Measurements from ENCODE around the gene CACNA1H.

The CACNA1H gene

DNA sequence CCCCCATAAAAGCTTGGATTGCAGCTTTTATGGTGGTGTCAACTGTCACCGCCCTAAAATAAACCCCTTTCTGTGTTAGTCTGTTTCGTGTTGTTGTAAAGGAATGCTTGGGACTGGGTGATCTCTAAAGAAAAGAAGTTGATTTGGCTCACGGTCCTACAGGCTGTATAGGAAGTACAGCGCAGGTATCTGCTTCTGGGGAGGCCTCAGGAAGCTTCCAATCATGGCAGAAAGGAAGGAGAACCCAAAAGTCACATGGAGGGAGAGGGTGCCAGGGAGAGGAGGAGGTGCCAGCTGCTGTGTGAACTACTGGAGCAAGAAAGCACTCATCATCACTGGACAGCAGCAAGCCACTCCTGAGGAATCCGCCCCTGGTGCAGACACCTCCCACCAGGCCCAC lies 5.9 kb upstream of the CACNA1H start:
- Histone ChIP-seq H3K9me2 (replicated peaks; ENCODE audit: control insufficient read depth, low read length) (no peaks in the 10 kb centered on the region), H4K20me1 (ENCODE audit: control insufficient read depth, insufficient read depth, low read depth, low read length) (no peaks in the 10 kb centered on the region), H3K4me2 (ENCODE audit: low read length) (no peak overlapping the region), H3K27ac (ENCODE audit: low read depth, low read length) (no peak overlapping the region), H3K36me3 (ENCODE audit: control insufficient read depth, low read length) (no peaks in the 10 kb centered on the region), H3K9me3 (ENCODE audit: control insufficient read depth, insufficient read depth, low read length) (no peaks in the 10 kb centered on the region), H3K4me3 (ENCODE audit: low read length) (no peak overlapping the region), H3K79me2 (ENCODE audit: control insufficient read depth, low read length) (no peaks in the 10 kb centered on the region), H3F3A (ENCODE audit: control insufficient read depth, insufficient read depth) (no peaks in the 10 kb centered on the region), H3K4me1 (ENCODE audit: control insufficient read depth, low read length) (no peaks in the 10 kb centered on the region), H3K27me3 (ENCODE audit: control insufficient read depth, low read length) (no peaks in the 10 kb centered on the region)
- TF ChIP-seq CTCF (IDR thresholded peaks at IDR 0.05; ENCODE audit: low read depth, low read length, poor library complexity, severe bottlenecking), result no peak
- no peak for TF ChIP-seq EZH2phosphoT487 (IDR thresholded peaks at IDR 0.05; ENCODE audit: borderline replicate concordance, low read length)

- H3F3A ChIP-seq (ENCODE audit: control insufficient read depth, insufficient read depth), result no peaks in the 10 kb centered on the region
- H3K4me1 ChIP-seq (ENCODE audit: control insufficient read depth, low read length), result no peaks in the 10 kb centered on the region
- TF ChIP-seq EZH2phosphoT487 (IDR thresholded peaks at IDR 0.05; ENCODE audit: borderline replicate concordance, low read length) (no peak), CTCF (IDR thresholded peaks at IDR 0.05; ENCODE audit: low read depth, low read length, poor library complexity, severe bottlenecking) (no peak)
- no peaks in the 10 kb centered on the region for H3K9me3 ChIP-seq (ENCODE audit: control insufficient read depth, insufficient read depth, low read length)
- H3K9me2 ChIP-seq (replicated peaks; ENCODE audit: control insufficient read depth, low read length), result no peaks in the 10 kb centered on the region
- H3K4me3 ChIP-seq (ENCODE audit: low read length), result no peak overlapping the region
- no peak overlapping the region for H3K27ac ChIP-seq (ENCODE audit: low read depth, low read length)
- H3K36me3 ChIP-seq (ENCODE audit: control insufficient read depth, low read length), result no peaks in the 10 kb centered on the region
- no peaks in the 10 kb centered on the region for H3K79me2 ChIP-seq (ENCODE audit: control insufficient read depth, low read length)
- no peaks in the 10 kb centered on the region for H3K27me3 ChIP-seq (ENCODE audit: control insufficient read depth, low read length)
- H3K4me2 ChIP-seq (ENCODE audit: low read length), result no peak overlapping the region
- H4K20me1 ChIP-seq (ENCODE audit: control insufficient read depth, insufficient read depth, low read depth, low read length), result no peaks in the 10 kb centered on the region
Measured at GRCh38 chr16:1149101-1149636, 3.7 kb upstream of the CACNA1H start.

GRCh38 chr16:1150511-1150982 lies 2.4 kb upstream of the CACNA1H start:
- H4K20me1 ChIP-seq (ENCODE audit: control insufficient read depth, insufficient read depth, low read depth, low read length), result no peaks in the 10 kb centered on the region
- no peaks in the 10 kb centered on the region for H3K79me2 ChIP-seq (ENCODE audit: control insufficient read depth, low read length)
- no peaks in the 10 kb centered on the region for H3K36me3 ChIP-seq (ENCODE audit: control insufficient read depth, low read length)
- no peaks in the 10 kb centered on the region for H3F3A ChIP-seq (ENCODE audit: control insufficient read depth, insufficient read depth)
- TF ChIP-seq CTCF (IDR thresholded peaks at IDR 0.05; ENCODE audit: low read depth, low read length, poor library complexity, severe bottlenecking) (no peak), EZH2phosphoT487 (IDR thresholded peaks at IDR 0.05; ENCODE audit: borderline replicate concordance, low read length) (no peak)
- H3K4me1 ChIP-seq (ENCODE audit: control insufficient read depth, low read length), result no peaks in the 10 kb centered on the region
- H3K4me3 ChIP-seq (ENCODE audit: low read length), result no peak overlapping the region
- H3K4me2 ChIP-seq (ENCODE audit: low read length), result no peak overlapping the region
- no peaks in the 10 kb centered on the region for H3K9me3 ChIP-seq (ENCODE audit: control insufficient read depth, insufficient read depth, low read length)
- no peaks in the 10 kb centered on the region for H3K27me3 ChIP-seq (ENCODE audit: control insufficient read depth, low read length)
- no peak overlapping the region for H3K27ac ChIP-seq (ENCODE audit: low read depth, low read length)
- H3K9me2 ChIP-seq (replicated peaks; ENCODE audit: control insufficient read depth, low read length), result no peaks in the 10 kb centered on the region

Data from DOHH2 (cell line).